CD1c-positive myeloid dendritic cell (primary cell): ENCODE data around the gene SEL1L.
"Not testable (repeated sequence)": the region's sequence is repeated elsewhere in the genome, so short reads cannot be mapped to it uniquely, and the experiment has no call there.

Experiments
- DNase-seq: peaks from one replicate; pipeline ENCODE4 v3.0.0-alpha.2; 2016; ENCODE audit errors: extremely low spot score

The SEL1L gene

GRCh38 chr14:81533536-81534343, at the start of gene SEL1L:
Gene SEL1L (minus strand): TSS chr14:81533853. CDS start chr14:81533744, 109 bp downstream.
- peak; percentile 100 for DNase-seq

GRCh38 chr14:81582420-81582819, 48.8 kb upstream of the SEL1L start:
- DNase-seq, result no peak

DNA sequence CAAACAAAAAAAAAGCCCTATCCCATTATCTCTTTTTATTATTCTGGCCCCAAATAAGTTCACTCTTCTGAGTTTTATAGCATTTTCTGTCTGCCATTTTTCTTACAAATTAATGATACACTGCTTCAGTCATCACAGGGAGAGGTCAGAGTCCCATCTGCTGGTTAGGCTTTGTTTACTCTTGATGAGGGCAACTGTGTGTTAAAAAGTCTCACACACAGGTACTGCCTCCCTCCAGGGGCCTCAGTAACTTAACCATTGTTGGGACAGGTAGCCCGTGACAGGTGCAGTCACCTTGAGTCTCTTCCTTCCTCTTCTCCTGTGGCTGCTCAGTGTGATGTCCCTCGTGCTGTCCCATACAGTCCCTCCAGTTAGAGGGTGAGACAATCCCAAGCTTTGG, 45.5 kb upstream of the SEL1L start:
- no peak for DNase-seq

GRCh38 chr14:81571437-81571836, 37.8 kb upstream of the SEL1L start:
- no peak for DNase-seq

- no peak for DNase-seq
Measured at GRCh38 chr14:81567302-81567701, 33.6 kb upstream of the SEL1L start.

GRCh38 chr14:81565441-81566290, 32.0 kb upstream of the SEL1L start:
- DNase-seq, result no peak

DNA sequence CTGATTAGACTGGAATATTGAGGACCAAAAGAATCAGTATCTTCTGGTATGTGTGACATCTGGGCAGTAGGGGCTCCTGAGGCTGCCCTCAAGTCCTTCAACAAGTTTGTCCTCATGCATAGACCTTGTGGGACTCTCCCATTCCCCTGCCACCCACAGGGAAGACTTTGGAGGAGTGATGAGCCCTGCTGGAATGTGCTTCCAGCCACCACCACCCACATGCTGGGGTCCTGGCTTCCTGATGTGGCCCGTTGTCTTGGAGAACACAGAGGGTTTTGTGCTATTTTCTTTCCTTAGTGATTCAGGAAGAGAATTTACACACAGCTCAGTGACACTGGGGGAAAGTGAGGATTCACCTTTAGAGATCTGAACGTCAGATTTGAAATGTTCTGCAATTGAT, 29.2 kb upstream of the SEL1L start:
- DNase-seq, result no peak

DNA sequence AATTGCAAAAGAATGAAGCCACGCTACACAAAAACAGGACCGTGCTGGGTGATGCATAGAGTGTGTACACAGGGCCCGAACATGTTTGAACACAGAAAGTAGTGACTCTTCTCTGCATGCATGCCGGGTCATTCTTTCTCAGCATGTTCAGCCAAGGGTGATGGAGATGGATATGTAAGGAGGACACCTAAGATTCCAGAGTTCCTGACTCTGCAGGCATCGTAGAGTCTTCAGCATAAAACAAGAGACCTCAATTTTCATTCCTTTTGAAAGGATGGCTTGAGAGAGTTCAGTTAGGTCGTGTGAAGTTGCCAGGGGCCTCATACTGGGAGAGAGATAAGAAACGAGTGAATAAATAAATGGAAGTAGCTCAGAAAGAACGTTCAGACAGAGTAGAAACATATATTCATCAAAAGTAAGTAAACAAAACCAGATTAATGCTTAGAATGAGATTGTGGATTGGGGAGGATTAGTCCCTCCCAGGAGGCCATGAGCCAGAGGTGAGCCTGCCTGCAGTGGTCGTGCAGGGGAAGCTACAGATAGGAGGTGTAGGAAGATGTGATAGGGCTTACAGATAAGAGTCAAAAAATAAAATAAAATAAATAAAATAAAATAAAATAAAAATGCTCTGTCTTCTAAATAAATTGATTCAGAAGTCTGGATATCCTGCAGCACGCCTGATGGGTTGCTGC, 27.6 kb upstream of the SEL1L start:
- DNase-seq, result no peak

DNA sequence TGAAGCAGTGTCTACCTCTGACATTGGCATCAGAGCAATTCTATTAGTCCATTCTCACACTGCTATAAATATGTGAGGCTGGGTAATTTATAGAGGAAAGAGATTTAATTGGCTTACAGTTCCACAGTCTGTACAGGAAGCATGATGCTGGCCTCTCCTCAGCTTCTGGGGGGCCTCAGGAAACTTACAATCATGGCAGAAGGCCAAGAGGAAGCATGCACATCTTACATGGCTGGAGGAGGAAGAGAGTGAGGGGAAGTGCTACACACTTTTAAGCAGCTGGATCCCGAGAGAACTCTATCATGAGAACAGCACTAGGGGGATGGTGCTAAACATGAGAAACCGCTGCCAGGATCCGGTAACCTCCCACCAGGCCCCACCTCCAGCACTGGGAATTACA, 25.7 kb upstream of the SEL1L start:
- DNase-seq, result no peak

GRCh38 chr14:81557146-81557545, 23.5 kb upstream of the SEL1L start:
- no peak for DNase-seq

DNA sequence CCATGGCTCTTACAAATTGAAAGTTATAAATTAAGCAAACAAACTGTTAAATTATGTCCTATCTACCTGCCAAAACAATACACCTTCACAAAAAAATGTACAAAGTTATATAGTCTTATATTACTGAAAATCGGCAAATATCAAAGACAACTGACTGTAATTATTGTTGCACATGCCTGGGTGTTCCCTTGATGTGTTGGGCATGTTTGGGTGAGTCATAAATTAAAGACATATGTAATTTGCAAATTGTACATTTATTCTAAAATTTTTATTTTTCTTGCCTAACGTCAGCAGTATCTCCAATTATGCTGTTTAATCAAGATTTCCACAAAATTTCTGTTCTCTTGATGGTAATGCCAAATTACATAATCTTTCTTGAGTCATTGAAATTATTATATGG, 22.0 kb upstream of the SEL1L start:
- DNase-seq, result no peak

- no peak for DNase-seq
Measured at GRCh38 chr14:81555051-81555450, 21.4 kb upstream of the SEL1L start.

DNA sequence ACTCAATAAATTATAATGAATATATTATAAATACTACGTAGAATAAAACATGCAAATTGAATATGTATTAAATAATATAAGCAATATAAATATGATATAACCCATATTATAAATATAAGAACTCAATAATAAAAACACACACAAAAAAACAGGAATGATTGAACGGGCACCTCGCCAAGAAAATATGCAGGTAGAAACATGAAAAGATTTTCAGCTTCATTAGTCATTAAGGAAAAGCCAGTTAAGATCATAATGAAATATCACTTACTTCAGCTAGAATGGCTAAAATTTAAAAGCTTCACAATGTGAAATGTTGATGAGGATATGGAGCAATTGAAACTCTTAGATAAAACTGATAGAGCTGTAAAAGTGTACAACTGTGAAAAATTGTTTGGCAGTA, 17.8 kb upstream of the SEL1L start:
- no peak for DNase-seq

- DNase-seq, result no peak
Measured at GRCh38 chr14:81550001-81550637, 16.5 kb upstream of the SEL1L start.

GRCh38 chr14:81541206-81541605, 7.6 kb upstream of the SEL1L start:
- not testable (repeated sequence) for DNase-seq

- no peak for DNase-seq
Measured at GRCh38 chr14:81537193-81537592, 3.5 kb upstream of the SEL1L start.

GRCh38 chr14:81536241-81536771, 2.7 kb upstream of the SEL1L start:
- DNase-seq, result no peak

DNA sequence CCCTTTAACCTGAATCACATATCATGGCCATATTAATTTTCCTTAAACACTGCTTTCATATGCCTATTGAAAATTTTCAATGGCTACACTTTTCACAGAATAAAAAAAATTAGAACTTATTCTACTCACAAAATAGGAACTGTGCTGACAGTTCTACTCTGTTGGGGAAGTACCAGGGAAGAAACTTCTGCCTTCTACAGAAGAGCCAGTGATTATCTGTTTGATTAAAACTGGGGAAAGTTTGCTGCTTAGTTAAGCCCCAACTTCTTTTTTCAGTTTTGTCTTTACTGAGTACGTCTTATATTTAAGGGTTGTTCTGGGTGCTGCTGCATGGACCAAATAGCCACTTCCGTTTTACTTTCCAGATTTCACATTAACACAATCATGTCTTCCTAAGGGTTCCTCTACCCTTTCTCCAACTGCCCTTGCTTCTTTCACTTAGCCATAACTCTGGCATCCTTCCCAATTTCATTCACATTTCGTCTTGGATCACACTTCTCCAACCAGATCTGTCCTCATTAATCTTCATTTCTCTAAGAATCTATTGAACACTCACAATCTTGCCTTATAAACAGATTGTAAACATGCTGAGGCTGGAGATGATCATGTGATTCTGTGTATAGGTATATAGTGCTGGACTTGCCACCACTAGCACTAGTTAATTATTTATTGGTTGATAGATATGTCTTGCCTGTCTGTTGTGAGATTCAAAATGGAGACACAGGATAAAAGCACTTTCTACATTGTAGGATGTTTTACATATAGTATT, 1.9 kb upstream of the SEL1L start:
- peak; percentile 65 for DNase-seq

DNA sequence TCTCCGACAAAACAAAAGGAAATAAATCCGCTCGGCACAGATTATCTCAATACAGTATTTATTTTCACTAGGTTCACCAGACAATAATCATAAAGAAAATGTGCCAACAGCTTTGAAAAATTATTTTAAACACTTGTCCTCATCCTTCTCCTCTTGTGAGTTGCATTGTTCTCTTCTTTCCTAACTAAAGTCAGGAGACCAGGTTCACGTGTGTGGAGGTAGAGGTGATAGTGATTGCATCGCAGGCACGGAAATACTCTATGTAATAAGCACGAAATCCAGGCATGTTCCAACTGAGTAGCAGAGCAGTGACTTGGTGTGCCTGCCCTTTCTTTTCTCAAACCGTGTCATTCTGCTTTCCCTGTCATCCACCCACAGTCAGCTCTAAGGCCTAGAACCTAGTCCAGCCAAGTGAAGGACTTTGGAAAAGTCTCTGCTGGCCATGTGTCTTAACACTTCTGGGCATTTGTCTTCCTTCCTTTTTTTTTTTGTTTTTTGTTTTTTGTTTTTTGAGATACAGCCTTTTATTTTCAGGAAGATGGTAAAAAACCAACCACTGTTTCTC, 939 bp upstream of the SEL1L start:
- peak; percentile 26 for DNase-seq

DNA sequence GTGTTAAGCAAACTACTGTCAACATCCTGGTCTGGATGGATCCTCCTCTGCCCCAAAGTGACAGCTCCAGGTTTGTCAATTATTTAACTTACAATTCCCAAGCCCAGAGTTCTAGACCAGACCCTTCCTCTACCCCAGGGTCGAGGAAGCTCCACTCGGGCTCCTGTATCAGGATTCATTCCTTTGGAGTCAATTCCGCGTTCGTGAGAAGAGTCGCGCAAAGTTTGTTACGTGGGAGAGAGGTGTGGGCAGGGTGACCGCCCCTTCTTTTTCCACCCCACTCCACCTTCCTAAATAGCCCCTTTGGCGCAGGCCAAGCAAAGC, 479 bp downstream of the SEL1L start:
- DNase-seq, result peak; percentile 52

GRCh38 chr14:81529391-81529790, 4.3 kb downstream of the SEL1L start:
- no peak for DNase-seq
